ENCODE results near the gene TMEM130.

Gene TMEM130

DNA sequence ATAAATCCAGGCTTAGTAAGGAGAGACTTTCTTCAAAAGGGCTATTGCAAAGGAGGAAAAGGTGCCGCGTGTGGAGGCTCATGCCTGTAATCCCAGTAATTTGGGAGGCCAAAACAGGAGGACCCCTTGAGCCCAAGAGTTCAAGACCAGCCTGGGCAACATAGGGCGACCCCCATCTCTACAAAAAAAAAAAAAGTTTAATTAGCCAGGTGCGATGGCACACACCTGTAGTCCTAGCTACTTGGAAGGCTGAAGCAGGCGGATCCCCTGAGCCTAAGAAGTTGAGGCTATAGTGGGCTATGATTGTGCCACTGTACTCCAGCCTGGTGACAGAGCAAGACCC, 32.2 kb downstream of the TMEM130 start:
- no peak overlapping the region for H3K4me3 Mint-ChIP-seq
- no peaks in the 10 kb centered on the region for H3K4me1 Mint-ChIP-seq
- H3K9me3 Mint-ChIP-seq = no peaks in the 10 kb centered on the region
- DNase-seq (ENCODE audit: low spot score in 2 of 2) = no peak
- H3K27ac Mint-ChIP-seq = no peak overlapping the region
- no peak for ATAC-seq
- no peaks in the 10 kb centered on the region for H3K36me3 Mint-ChIP-seq

DNA sequence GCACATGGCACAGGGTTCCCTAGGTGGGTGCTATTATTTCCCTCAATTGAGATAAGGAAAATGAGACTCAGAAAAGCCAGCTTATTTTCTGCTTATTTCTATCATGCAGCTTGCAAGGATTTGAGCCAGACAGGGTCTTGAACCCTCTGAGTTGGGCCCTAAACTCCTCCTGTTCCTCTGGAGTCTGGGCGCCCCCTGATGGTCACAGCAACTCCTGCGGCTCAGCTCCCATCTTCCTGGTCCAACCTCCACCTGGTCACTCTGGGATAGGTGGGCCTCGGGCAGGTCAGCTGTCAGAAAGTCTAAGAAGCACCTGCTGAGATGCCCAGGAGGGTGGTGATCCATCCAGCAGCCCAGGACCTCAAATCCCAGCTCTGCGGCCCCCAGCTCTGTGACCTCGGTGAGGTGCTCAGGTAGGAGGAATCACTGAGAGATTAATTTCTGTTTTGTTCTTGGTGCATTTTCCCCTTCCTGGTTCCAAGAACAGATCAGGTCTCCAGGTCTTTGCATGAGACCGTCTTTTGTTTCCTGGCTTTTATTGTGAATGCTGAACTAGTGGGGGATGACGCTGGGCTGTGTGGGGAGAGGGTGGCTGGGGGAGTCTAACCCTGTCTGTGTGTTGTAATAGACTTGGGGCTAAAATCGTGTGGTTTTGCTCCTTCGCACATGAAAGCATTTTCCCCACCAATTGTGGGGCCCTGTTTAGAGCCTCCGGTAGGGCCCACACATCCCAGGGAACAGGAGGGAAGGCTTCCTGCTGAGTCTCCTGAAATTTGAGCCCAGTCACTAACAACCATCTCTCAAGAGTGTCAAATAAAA, 32.8 kb downstream of the TMEM130 start:
- H3K4me1 Mint-ChIP-seq = no peaks in the 10 kb centered on the region
- ATAC-seq (peak; percentile 24), DNase-seq (ENCODE audit: low spot score in 2 of 2) (peak in 1 of 2 donors; percentile 56)
- no peaks in the 10 kb centered on the region for H3K9me3 Mint-ChIP-seq
- no peak overlapping the region for H3K4me3 Mint-ChIP-seq
- no peaks in the 10 kb centered on the region for H3K36me3 Mint-ChIP-seq
- no peak overlapping the region for H3K27ac Mint-ChIP-seq

DNA sequence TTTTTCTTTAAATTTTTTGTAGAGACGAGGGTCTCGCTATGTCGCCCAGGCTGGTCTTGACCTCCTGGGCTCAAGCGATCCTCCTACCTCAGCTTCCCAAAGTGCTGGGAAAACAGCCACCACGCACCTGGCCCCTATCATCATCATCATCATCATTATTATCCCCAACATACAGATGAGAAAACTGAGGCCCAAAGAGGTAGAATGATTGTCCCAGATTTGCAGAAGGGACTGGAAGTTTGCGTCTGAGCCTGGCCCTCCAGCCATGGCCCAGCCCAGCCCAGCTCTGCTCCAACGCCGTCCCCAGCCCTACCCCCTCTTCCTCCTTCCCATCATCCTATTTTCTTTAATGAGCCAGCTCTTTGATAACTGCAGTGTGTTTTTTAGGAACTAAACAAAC, 34.9 kb downstream of the TMEM130 start:
- no peaks in the 10 kb centered on the region for H3K36me3 Mint-ChIP-seq

DNA sequence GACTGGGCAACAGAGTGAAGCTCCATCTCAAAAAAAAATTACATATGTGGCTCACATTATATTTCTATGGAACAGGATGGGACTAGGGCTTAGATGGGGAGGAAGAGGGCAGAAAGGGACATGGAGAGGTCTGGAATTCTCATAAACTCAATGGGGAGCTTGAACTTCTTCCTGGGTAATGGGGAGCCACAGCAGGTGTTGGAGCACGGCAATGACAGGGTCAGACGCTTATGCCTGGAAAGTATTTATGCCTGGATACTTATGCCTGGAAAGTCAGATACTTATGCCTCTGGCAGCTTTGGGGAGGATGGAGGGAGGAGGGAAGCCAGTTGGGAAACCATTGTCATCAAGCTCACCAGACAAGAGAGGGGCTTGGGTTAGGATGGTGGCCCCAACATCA, 36.8 kb downstream of the TMEM130 start:
- no peak overlapping the region for H3K4me3 Mint-ChIP-seq
- no peaks in the 10 kb centered on the region for H3K4me1 Mint-ChIP-seq
- H3K9me3 Mint-ChIP-seq = no peaks in the 10 kb centered on the region
- DNase-seq (ENCODE audit: low spot score in 2 of 2) (no peak), ATAC-seq (no peak)
- no peaks in the 10 kb centered on the region for H3K36me3 Mint-ChIP-seq
- no peak overlapping the region for H3K27ac Mint-ChIP-seq

More for the DNA sequence above, 34.9 kb downstream of the TMEM130 start:
- no peaks in the 10 kb centered on the region for H3K4me1 Mint-ChIP-seq
- H3K4me3 Mint-ChIP-seq = no peak overlapping the region
- DNase-seq (ENCODE audit: low spot score in 2 of 2) (no peak), ATAC-seq (no peak)
- no peaks in the 10 kb centered on the region for H3K9me3 Mint-ChIP-seq
- H3K27ac Mint-ChIP-seq = no peak overlapping the region

DNA sequence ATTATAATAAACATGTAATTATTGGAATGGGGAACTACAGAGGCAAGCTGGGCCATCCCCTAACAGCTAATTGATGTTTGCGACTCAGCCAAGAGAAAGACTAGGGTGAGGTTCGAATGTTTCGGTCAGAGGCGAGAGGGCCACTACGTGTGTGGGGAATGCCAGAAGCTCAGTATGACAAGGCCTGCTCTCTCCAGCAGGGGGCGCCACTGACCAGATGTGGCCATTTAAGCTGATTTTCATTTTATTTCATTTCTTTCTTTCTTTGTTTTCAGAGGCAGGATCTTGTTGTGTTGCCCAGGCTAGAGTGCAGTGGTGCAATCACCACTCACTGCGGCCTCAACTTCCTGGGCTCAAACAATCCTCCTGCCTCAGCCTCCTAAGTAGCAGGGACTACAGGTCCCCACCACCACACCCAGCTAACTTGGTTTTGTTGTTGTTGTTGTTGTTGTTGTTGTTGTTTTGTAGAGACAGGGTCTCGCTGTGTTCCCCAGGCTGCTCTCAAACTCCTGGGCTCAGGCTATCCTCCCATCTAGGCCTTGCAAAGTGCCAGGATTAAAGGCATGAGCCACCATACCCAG, 38.1 kb downstream of the TMEM130 start:
- ATAC-seq = no peak
- DNase-seq (ENCODE audit: low spot score in 2 of 2) = peak; percentile 21 to 64
- H3K4me1 Mint-ChIP-seq = no peaks in the 10 kb centered on the region
- H3K9me3 Mint-ChIP-seq = no peaks in the 10 kb centered on the region
- H3K27ac Mint-ChIP-seq = no peak overlapping the region
- no peak overlapping the region for H3K4me3 Mint-ChIP-seq
- no peaks in the 10 kb centered on the region for H3K36me3 Mint-ChIP-seq

DNA sequence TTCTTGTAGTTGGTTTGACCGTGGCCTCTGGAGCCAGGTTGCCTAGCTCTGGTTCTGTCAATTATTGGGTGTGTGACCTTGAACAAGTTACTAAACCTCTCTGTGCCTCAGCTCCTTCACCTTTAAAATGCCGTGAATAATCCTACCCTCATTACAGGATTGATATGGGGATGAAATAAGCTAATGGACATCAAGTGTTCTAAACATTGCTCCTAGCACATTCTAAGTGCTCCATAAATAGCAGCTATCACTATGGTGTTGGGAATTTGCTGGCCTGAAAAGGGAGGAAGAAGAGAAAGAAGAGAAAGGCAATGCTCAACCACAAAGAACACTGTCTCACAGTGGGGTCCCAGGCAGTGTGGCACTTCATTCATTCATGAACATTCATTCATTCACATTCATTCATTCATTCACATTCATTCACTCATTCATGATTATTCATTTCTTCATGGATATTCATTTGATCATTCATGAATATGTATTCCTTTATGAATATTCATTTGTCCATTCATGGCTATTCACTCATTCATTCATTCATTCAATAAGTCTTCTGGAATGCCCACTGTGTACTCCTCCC, 38.8 kb downstream of the TMEM130 start:
- ATAC-seq (no peak), DNase-seq (ENCODE audit: low spot score in 2 of 2) (no peak)
- Mint-ChIP-seq H3K27ac (no peak overlapping the region), H3K9me3 (no peaks in the 10 kb centered on the region), H3K36me3 (no peaks in the 10 kb centered on the region), H3K4me1 (no peaks in the 10 kb centered on the region), H3K4me3 (no peak overlapping the region)

DNA sequence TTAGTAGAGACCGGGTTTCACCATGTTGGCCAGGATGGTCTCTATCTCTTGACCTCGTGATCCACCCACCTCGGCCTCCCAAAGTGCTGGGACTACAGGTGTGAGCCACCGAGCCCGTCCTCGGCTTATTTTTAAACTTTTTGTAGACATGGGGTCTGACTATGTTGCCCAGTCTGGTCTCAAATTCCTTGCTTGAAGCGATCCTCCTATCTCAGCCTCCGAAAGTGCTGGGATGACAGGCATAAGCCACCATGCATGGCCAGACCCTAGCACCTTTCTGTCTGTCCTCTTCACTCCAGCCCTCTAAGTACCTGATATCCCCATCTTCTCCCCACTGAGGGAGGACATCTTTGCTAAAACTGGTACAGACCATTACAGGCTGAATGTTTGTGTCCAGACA, 41.4 kb downstream of the TMEM130 start:
- DNase-seq (ENCODE audit: low spot score in 2 of 2) (no peak), ATAC-seq (no peak)
- no peaks in the 10 kb centered on the region for H3K36me3 Mint-ChIP-seq
- no peaks in the 10 kb centered on the region for H3K9me3 Mint-ChIP-seq
- no peak overlapping the region for H3K4me3 Mint-ChIP-seq
- H3K27ac Mint-ChIP-seq = no peak overlapping the region
- no peaks in the 10 kb centered on the region for H3K4me1 Mint-ChIP-seq

DNA sequence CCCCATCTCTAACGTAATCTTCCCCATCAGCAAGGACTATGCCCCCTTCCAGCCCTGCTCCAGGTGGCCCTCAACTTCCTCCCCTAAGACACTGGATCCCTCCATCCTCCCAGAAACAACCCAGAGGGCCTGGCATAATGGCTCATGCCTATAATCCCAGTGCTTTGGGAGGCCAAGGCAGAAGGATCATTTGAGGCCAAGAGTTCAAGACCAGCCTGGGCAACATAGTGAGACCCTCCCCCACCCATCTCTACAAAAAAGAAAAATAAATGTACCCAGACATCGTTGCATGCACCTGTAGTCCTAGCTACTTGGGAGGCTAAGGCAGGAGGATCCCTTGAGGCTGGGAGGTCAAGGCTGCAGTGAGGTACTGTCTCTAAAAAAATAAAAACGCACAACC, 42.6 kb downstream of the TMEM130 start:
- Mint-ChIP-seq H3K4me3 (no peak overlapping the region), H3K27ac (no peak overlapping the region), H3K36me3 (no peaks in the 10 kb centered on the region), H3K4me1 (no peaks in the 10 kb centered on the region), H3K9me3 (no peaks in the 10 kb centered on the region)
- DNase-seq (ENCODE audit: low spot score in 2 of 2) (no peak), ATAC-seq (no peak)

DNA sequence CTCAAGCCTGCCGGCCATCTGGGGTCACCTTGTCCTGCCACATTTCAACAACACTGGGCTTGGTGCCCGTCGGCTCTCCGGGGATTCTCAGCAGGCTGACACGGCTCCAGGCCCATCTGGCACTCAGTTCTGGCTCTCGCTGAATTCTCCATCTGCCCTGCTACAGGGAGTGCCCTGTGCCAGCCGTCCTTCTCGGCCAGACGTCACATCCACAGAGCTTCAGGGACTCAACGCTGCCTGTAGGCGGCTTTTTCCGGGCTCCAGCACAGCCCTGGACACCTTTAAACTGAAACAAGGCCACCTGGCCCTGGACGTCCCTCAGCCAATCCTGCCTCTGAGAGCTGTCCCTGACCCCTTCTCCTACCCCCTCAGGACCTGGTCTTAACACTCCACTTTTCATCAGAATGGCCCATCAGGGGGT, 43.0 kb downstream of the TMEM130 start:
- ATAC-seq = peak; percentile 13
- Mint-ChIP-seq H3K4me1 (no peaks in the 10 kb centered on the region), H3K4me3 (no peak overlapping the region), H3K9me3 (no peaks in the 10 kb centered on the region), H3K27ac (no peak overlapping the region), H3K36me3 (no peaks in the 10 kb centered on the region)
- no peak for DNase-seq (ENCODE audit: low spot score in 2 of 2)

DNA sequence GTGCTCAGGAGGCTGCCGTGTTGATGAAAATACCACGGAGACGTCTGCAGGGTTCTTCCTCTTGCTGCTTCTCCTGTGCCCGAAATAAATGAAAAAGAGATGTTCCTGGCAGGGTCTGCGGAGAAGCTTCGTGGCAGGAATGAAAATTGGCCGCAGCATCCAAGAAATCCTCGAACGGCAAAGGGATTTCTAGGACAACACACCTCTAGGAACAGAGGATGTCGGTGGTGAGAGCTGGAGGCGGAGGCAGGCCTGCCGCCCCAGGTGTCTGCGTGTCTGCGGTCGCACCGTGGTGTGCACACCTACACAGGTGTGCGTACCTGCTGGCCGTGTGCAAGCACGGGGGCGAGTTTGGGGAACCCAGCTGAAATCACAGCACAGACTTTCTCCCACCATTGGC, 43.4 kb downstream of the TMEM130 start:
- DNase-seq (ENCODE audit: low spot score in 2 of 2) (no peak), ATAC-seq (no peak)
- Mint-ChIP-seq H3K9me3 (no peaks in the 10 kb centered on the region), H3K36me3 (no peaks in the 10 kb centered on the region), H3K4me3 (no peak overlapping the region), H3K27ac (no peak overlapping the region), H3K4me1 (no peaks in the 10 kb centered on the region)

DNA sequence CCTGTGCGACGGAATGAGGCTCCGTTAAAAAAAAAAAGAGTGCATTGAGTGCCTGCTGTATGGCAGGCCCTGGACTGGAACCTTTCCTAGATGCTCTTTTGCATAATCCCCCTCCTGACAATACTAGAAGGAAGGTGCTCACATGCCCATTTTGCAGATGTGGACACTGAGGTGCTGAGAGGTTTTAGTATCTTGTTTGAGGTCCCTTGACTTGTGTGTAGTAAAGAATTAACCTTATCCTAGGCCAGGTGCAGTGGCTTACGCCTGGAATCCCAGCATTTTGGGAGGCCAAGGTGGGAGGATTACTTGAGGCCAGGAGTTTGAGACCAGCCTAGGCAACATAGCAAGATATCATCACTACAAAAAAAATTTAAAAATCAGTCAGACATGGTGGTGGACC, 46.6 kb downstream of the TMEM130 start:
- ATAC-seq = no peak
- H3K9me3 Mint-ChIP-seq = no peaks in the 10 kb centered on the region
- no peak overlapping the region for H3K4me3 Mint-ChIP-seq
- H3K4me1 Mint-ChIP-seq = no peaks in the 10 kb centered on the region
- no peak overlapping the region for H3K27ac Mint-ChIP-seq
- DNase-seq (ENCODE audit: low spot score in 2 of 2) = no peak
- no peaks in the 10 kb centered on the region for H3K36me3 Mint-ChIP-seq

DNA sequence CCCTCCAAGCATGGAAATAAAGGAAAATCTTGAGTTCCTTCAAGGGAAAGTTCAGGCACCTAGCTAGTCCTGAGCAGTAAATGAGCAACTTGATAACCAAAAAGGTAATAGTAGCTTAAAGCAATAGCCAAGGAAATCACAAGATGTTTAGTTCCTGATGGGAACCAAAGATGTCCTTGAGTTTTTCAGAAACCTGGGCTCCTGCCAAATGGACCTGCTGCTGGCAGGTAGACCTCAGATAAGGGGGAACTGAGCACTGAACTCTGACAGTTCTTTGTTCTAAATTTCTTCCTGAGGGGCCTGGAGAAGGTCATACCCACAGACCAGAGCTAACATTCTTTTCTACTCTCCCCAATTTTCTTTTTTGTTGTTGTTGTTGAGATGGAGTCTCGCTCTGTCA, 48.5 kb downstream of the TMEM130 start:
- H3K27ac Mint-ChIP-seq = no peak overlapping the region
- H3K4me3 Mint-ChIP-seq = no peak overlapping the region
- H3K4me1 Mint-ChIP-seq = no peaks in the 10 kb centered on the region
- no peak for ATAC-seq
- H3K36me3 Mint-ChIP-seq = no peaks in the 10 kb centered on the region
- no peak for DNase-seq (ENCODE audit: low spot score in 2 of 2)
- H3K9me3 Mint-ChIP-seq = no peaks in the 10 kb centered on the region

DNA sequence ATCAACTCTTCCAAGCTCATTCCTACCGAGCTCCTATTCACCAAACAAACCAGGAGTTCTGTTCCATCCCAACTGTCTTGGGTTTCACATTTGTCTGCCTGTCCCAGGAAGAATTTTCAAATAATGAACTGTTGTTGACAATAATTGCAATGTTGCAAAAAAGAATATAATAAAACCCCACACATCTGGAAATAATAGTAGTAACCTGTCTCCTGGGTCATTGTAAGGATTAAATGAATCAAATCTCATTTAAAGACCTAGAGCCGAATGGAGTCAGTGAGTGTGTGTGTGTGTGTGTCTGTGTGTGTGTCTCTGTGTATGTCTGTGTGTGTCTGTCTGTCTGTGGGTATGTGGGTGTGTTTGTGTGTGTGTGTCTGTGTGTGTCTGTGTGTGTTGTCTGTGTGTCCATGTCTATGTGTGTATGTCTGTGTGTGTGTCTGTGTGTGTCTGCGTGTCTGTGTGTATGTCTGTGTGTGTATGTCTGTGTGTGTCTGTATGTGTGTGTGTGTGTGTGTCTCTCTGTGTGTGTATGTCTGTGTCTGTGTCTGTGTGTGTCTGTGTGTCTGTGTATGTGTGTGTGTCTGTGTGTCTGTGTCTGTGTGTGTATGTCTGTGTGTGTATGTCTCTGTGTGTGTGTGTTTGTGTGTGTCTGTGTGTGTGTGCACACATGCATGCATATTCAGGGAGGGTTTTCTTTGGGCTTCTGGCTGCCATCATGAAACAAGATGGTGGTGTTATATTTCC, 52.7 kb downstream of the TMEM130 start:
- Mint-ChIP-seq H3K4me3 (no peak overlapping the region), H3K9me3 (no peaks in the 10 kb centered on the region), H3K36me3 (no peaks in the 10 kb centered on the region), H3K27ac (no peak overlapping the region), H3K4me1 (no peaks in the 10 kb centered on the region)
- no peak for DNase-seq (ENCODE audit: low spot score in 2 of 2)
- ATAC-seq = no peak

DNA sequence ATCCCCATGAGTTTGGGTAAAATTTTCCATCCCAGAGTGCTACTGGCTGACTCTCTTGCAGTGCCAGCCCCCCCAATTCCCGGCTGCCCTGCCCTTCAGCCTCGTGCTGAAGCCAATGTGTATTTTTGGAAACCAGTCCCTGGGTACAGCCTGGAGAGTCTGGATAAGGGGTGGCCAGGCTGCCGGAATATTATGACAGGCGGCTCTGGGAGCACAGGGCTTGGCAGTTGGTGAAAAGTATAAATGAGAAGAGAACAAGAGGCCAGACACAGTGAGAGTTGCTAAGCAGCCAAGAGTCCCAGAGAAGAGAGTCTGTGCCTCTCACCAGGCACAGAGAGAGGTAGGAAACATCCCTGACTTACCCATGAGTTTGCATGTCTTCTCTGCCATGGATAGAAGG, 53.6 kb downstream of the TMEM130 start:
- ATAC-seq (no peak), DNase-seq (ENCODE audit: low spot score in 2 of 2) (no peak)
- H3K36me3 Mint-ChIP-seq = peaks cover 9% of the 10 kb centered on the region
- H3K9me3 Mint-ChIP-seq = no peaks in the 10 kb centered on the region
- no peak overlapping the region for H3K27ac Mint-ChIP-seq
- H3K4me1 Mint-ChIP-seq = no peaks in the 10 kb centered on the region
- H3K4me3 Mint-ChIP-seq = no peak overlapping the region

DNA sequence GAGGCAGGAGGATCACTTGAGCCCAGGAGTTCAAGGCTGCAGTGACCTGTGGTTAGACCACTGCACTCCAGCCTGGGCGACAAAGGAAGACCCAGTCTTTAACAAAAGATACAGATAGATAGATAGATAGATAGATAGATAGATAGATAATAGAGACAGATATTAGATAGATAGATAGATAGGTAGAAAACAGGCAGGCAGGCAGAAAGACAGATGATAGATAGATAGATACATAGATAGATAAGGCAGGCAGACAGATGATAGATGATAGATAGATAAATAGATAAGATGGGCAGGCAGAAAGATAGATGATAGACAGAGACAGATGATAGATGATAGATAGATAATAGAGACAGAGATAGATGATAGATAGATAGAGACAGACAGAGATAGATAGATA, 54.5 kb downstream of the TMEM130 start:
- DNase-seq (ENCODE audit: low spot score in 2 of 2) (no peak), ATAC-seq (no peak)
- peaks cover 18% of the 10 kb centered on the region for H3K36me3 Mint-ChIP-seq
- H3K9me3 Mint-ChIP-seq = no peaks in the 10 kb centered on the region
- H3K27ac Mint-ChIP-seq = no peak overlapping the region
- no peaks in the 10 kb centered on the region for H3K4me1 Mint-ChIP-seq
- H3K4me3 Mint-ChIP-seq = no peak overlapping the region

DNA sequence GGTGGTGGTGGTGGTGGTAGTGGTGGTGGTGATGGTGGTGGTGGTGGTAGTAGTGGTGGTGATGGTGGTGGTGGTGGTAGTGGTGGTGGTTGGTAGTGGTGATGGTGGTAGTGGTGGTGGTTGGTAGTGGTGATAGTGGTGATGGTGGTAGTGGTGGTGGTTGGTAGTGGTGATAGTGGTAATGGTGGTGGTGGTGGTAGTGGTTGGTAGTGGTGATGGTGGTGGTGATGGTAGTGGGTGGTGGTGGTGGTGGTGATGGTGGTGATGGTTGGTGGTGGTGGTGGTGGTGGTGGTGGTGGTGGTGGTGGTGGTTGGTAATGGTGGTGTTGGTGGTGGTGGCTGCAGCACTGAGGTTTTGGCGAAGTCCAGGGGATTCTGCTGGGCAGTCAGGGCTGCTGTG, 58.5 kb downstream of the TMEM130 start:
- no peaks in the 10 kb centered on the region for H3K4me1 Mint-ChIP-seq
- peaks cover 19% of the 10 kb centered on the region for H3K36me3 Mint-ChIP-seq
- no peak for ATAC-seq
- H3K4me3 Mint-ChIP-seq = no peak overlapping the region
- no peak for DNase-seq (ENCODE audit: low spot score in 2 of 2)
- no peaks in the 10 kb centered on the region for H3K9me3 Mint-ChIP-seq
- no peak overlapping the region for H3K27ac Mint-ChIP-seq
